Measurements from ENCODE around the gene BNC2.

The BNC2 gene

GRCh38 chr9:16413509-16414016 is 456.9 kb downstream of the BNC2 start:
- no peaks in the 10 kb centered on the region; the same call in 1 of the 2 replicates for H3K36me3 ChIP-seq (ENCODE audit: insufficient read depth, low read length)
- H3K4me3 ChIP-seq: no peak overlapping the region
- TF ChIP-seq FOXP2 (optimal IDR thresholded peaks at IDR 0.05; ENCODE audit: control extremely low read depth, extremely low read length, insufficient read depth) (no peak), EZH2 (IDR thresholded peaks at IDR 0.05) (no peak), POLR2AphosphoS5 (IDR thresholded peaks at IDR 0.05; ENCODE audit: borderline replicate concordance, low read depth, low read length) (no peak)
- H3K27ac ChIP-seq: no peak overlapping the region
- no peaks in the 10 kb centered on the region for H3K9me3 ChIP-seq (ENCODE audit: low read depth, low read length)
- H3K9ac ChIP-seq (ENCODE audit: insufficient read length): no peak overlapping the region
- DNase-seq (ENCODE audit: low read depth, low spot score): no peak

GRCh38 chr9:16412740-16413139 is 457.7 kb downstream of the BNC2 start:
- no peak for TF ChIP-seq EZH2 (IDR thresholded peaks at IDR 0.05)
- TF ChIP-seq POLR2AphosphoS5 (IDR thresholded peaks at IDR 0.05; ENCODE audit: borderline replicate concordance, low read depth, low read length): no peak
- TF ChIP-seq FOXP2 (optimal IDR thresholded peaks at IDR 0.05; ENCODE audit: control extremely low read depth, extremely low read length, insufficient read depth): no peak
- no peak overlapping the region for H3K27ac ChIP-seq
- no peaks in the 10 kb centered on the region; the same call in 1 of the 2 replicates for H3K36me3 ChIP-seq (ENCODE audit: insufficient read depth, low read length)
- H3K9ac ChIP-seq (ENCODE audit: insufficient read length): no peak overlapping the region
- no peak overlapping the region for H3K4me3 ChIP-seq
- H3K9me3 ChIP-seq (ENCODE audit: low read depth, low read length): no peaks in the 10 kb centered on the region
- DNase-seq (ENCODE audit: low read depth, low spot score): no peak

- no peak for DNase-seq (ENCODE audit: low read depth, low spot score)
- Histone ChIP-seq H3K4me3 (no peak overlapping the region), H3K9me3 (ENCODE audit: low read depth, low read length) (no peaks in the 10 kb centered on the region), H3K27ac (no peak overlapping the region), H3K9ac (ENCODE audit: insufficient read length) (no peak overlapping the region), H3K36me3 (ENCODE audit: insufficient read depth, low read length) (no peaks in the 10 kb centered on the region)
- no peak for TF ChIP-seq POLR2AphosphoS5 (IDR thresholded peaks at IDR 0.05; ENCODE audit: borderline replicate concordance, low read depth, low read length)
- no peak for TF ChIP-seq FOXP2 (optimal IDR thresholded peaks at IDR 0.05; ENCODE audit: control extremely low read depth, extremely low read length, insufficient read depth)
- TF ChIP-seq EZH2 (IDR thresholded peaks at IDR 0.05): no peak
These were observed 459.2 kb downstream of the BNC2 start for GRCh38 chr9:16411311-16411710.

- DNase-seq (ENCODE audit: low read depth, low spot score): no peak
- Histone ChIP-seq H3K9ac (ENCODE audit: insufficient read length) (no peak overlapping the region), H3K4me3 (no peak overlapping the region), H3K9me3 (ENCODE audit: low read depth, low read length) (no peaks in the 10 kb centered on the region), H3K27ac (no peak overlapping the region), H3K36me3 (ENCODE audit: insufficient read depth, low read length) (no peaks in the 10 kb centered on the region)
- TF ChIP-seq EZH2 (IDR thresholded peaks at IDR 0.05) (no peak), POLR2AphosphoS5 (IDR thresholded peaks at IDR 0.05; ENCODE audit: borderline replicate concordance, low read depth, low read length) (no peak), FOXP2 (optimal IDR thresholded peaks at IDR 0.05; ENCODE audit: control extremely low read depth, extremely low read length, insufficient read depth) (no peak)
These were observed 459.7 kb downstream of the BNC2 start for GRCh38 chr9:16410601-16411280.

- TF ChIP-seq EZH2 (IDR thresholded peaks at IDR 0.05) (no peak), FOXP2 (optimal IDR thresholded peaks at IDR 0.05; ENCODE audit: control extremely low read depth, extremely low read length, insufficient read depth) (no peak), POLR2AphosphoS5 (IDR thresholded peaks at IDR 0.05; ENCODE audit: borderline replicate concordance, low read depth, low read length) (no peak)
- Histone ChIP-seq H3K9me3 (ENCODE audit: low read depth, low read length) (no peaks in the 10 kb centered on the region), H3K4me3 (no peak overlapping the region), H3K9ac (ENCODE audit: insufficient read length) (no peak overlapping the region), H3K27ac (no peak overlapping the region), H3K36me3 (ENCODE audit: insufficient read depth, low read length) (no peaks in the 10 kb centered on the region)
- no peak for DNase-seq (ENCODE audit: low read depth, low spot score)
These were observed 462.9 kb downstream of the BNC2 start for GRCh38 chr9:16407617-16408016.

DNA sequence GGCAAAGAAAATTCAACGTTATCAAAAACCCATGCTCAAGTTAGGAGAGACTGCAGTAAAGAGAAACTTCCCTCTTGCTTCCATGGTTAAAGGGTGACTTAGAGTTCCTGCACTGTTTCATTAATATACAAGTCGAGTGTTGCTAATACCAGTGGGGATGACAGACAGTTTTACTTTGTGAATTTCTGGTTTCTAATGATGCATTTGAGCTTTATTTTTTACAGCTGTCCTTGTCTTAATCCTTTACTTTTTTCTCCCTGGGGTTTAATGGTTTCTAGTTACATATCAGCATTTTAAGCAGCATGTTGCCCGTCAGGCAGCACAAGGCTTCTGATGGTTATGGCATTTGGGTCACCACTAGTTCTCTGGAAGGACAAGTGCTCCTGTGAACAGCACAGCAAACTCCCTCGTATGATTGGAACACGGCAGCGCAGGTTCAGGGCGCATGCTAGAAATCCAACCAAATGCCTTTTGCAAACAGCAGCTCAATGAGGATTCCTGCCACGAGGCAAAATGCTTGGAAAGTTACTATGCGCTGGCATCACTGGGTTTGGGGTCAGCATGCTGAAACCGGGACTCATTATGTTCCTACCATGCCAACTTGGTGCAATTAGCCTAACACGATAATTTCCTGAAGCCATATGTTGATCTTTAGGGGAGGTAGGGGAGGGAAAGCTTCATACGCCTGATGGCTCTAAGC is 463.8 kb downstream of the BNC2 start:
- no peak for TF ChIP-seq EZH2 (IDR thresholded peaks at IDR 0.05)
- TF ChIP-seq POLR2AphosphoS5 (IDR thresholded peaks at IDR 0.05; ENCODE audit: borderline replicate concordance, low read depth, low read length): no peak
- TF ChIP-seq FOXP2 (optimal IDR thresholded peaks at IDR 0.05; ENCODE audit: control extremely low read depth, extremely low read length, insufficient read depth): no peak
- no peak for DNase-seq (ENCODE audit: low read depth, low spot score)
- Histone ChIP-seq H3K4me3 (no peak overlapping the region), H3K36me3 (ENCODE audit: insufficient read depth, low read length) (no peaks in the 10 kb centered on the region), H3K9me3 (ENCODE audit: low read depth, low read length) (no peaks in the 10 kb centered on the region), H3K27ac (no peak overlapping the region), H3K9ac (ENCODE audit: insufficient read length) (no peak overlapping the region)

DNA sequence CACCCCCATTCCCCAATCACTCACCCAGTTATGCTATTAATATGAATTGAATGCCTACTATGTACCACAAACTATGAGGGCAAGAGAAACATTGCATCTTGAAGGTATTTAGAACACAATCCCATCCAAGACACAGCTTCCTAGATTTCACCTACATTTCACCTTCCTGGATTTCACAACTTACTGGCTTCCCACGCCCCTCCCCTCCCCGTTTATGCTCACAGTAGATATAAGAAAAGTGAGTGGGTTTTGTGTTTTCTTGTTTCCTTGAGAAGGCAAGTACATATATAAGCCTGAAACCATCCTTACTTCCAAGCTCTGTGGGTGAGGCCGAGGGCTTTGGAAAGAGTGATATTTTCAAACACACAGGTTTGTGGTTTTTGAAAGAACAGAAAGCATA is 465.0 kb downstream of the BNC2 start:
- H3K27ac ChIP-seq: no peak overlapping the region
- DNase-seq (ENCODE audit: low read depth, low spot score): no peak
- no peaks in the 10 kb centered on the region for H3K9me3 ChIP-seq (ENCODE audit: low read depth, low read length)
- no peak for TF ChIP-seq FOXP2 (optimal IDR thresholded peaks at IDR 0.05; ENCODE audit: control extremely low read depth, extremely low read length, insufficient read depth)
- TF ChIP-seq EZH2 (IDR thresholded peaks at IDR 0.05): no peak
- TF ChIP-seq POLR2AphosphoS5 (IDR thresholded peaks at IDR 0.05; ENCODE audit: borderline replicate concordance, low read depth, low read length): no peak
- no peak overlapping the region for H3K9ac ChIP-seq (ENCODE audit: insufficient read length)
- H3K4me3 ChIP-seq: no peak overlapping the region
- H3K36me3 ChIP-seq (ENCODE audit: insufficient read depth, low read length): no peaks in the 10 kb centered on the region

GRCh38 chr9:16401701-16402100 is 468.8 kb downstream of the BNC2 start:
- no peak for TF ChIP-seq EZH2 (IDR thresholded peaks at IDR 0.05)
- TF ChIP-seq POLR2AphosphoS5 (IDR thresholded peaks at IDR 0.05; ENCODE audit: borderline replicate concordance, low read depth, low read length): no peak
- no peak for TF ChIP-seq FOXP2 (optimal IDR thresholded peaks at IDR 0.05; ENCODE audit: control extremely low read depth, extremely low read length, insufficient read depth)
- H3K27ac ChIP-seq: 0 out of 2 replicates have a peak overlapping the region, but pooled peaks have one; percentile 13
- DNase-seq (ENCODE audit: low read depth, low spot score): peak; percentile 5
- no peaks in the 10 kb centered on the region for H3K36me3 ChIP-seq (ENCODE audit: insufficient read depth, low read length)
- no peak overlapping the region for H3K4me3 ChIP-seq
- H3K9me3 ChIP-seq (ENCODE audit: low read depth, low read length): 0 out of 2 replicates have a peak, but pooled peaks cover 3% of the 10 kb centered on the region
- H3K9ac ChIP-seq (ENCODE audit: insufficient read length): no peak overlapping the region
